A549 (cell line): ENCODE measurements around the gene PARVB. TPM values are rescaled to one million over a fixed set of nuclear protein-coding genes. Genes with fewer than 3 reads are reported as not detected.

ENCODE experiments used
- ATAC-seq, 2 experiments: fragments of 200-7000 bp in 1 of 2; fragments of >200 bp in 1 of 2; cut with Nextera tagmentation in 1 of 2; cut with Tn5 transposase in 1 of 2; 3 replicates each; pipeline versions ENCODE4 v1.8.0 to v1.9.1; 2018 to 2020; ENCODE audit warnings: mild to moderate bottlenecking in 1 of 2, moderate library complexity in 1 of 2
- CTCF ChIA-PET: fragments of 300-600 bp; sonication (Branson Sonifier 250); formaldehyde crosslinking; extraction: SDS; loops from one replicate; lab custom pipeline; 2021; ENCODE audit warnings: antibody characterized with exemption, inconsistent platforms; lab: Yijun Ruan, JAX
- POLR2A ChIA-PET: fragments of 350-600 bp; formaldehyde crosslinking; extraction: SDS; loops from one replicate; lab custom pipeline; 2021; ENCODE audit warnings: antibody characterized with exemption, inconsistent platforms; lab: Yijun Ruan, JAX
- DNase-seq, 2 experiments: peaks; one replicate each; pipeline versions ENCODE4 v3.0.0 to v3.0.0-alpha.2; 2011 to 2016; ENCODE audit warnings: low read depth in 1 of 2, low spot score in 1 of 2
- FAIRE-seq: peaks from 2 replicates; lab custom pipeline; 2011; peaks lifted over from hg19 to GRCh38; lab: Jason Lieb, UNC
- H3K27ac ChIP-seq, 2 experiments: fragments of >200 bp; sonication (Bioruptor Twin); formaldehyde crosslinking; 3 replicates each; pipeline ENCODE4 v1.5.1; 2016 to 2017
- H3K4me1 ChIP-seq: fragments of >200 bp; sonication (Bioruptor Twin); formaldehyde crosslinking; 3 replicates; pipeline ENCODE4 v1.6.1; 2016
- H3K4me2 ChIP-seq: fragments of >200 bp; sonication (Bioruptor Twin); formaldehyde crosslinking; 3 replicates; pipeline ENCODE4 v1.6.1; 2016
- H3K4me3 ChIP-seq: fragments of >200 bp; sonication (Bioruptor Twin); formaldehyde crosslinking; 3 replicates; pipeline ENCODE4 v1.5.1; 2016
- H3K9me3 ChIP-seq: fragments of >200 bp; sonication (Bioruptor Twin); formaldehyde crosslinking; 3 replicates; pipeline ENCODE4 v1.6.1; 2016
- ATOH8 ChIP-seq: fragments of 250-450 bp; sonication (Bioruptor Pico); IDR thresholded peaks from 2 replicates; pipeline ENCODE4 v1.5.0; 2020; ENCODE audit warnings: low read depth, mild to moderate bottlenecking, moderate library complexity
- CHD2 ChIP-seq: fragments of 150-350 bp; IDR thresholded peaks from 2 replicates; pipeline ENCODE4 v1.6.1; 2014; ENCODE audit warnings: low read length; ENCODE audit not compliant: partially characterized antibody
- CTCF ChIP-seq: fragments of >200 bp; sonication (Bioruptor Twin); formaldehyde crosslinking; IDR thresholded peaks from 3 replicates; pipeline ENCODE4 v1.5.1; 2016
- EP300 ChIP-seq, 2 experiments: fragments of >200 bp; sonication (Bioruptor Twin); formaldehyde crosslinking; IDR thresholded peaks; 2 replicates in 1 of 2; 3 replicates in 1 of 2; pipeline ENCODE4 v1.6.1; 2016 to 2017
- FOSL2 ChIP-seq, 2 experiments: fragments of 450-650 bp in 1 of 2; fragments of >200 bp in 1 of 2; sonication (Bioruptor Twin) in 1 of 2; formaldehyde crosslinking; IDR thresholded peaks; 2 replicates each; pipeline versions ENCODE4 v1.5.0 to v1.6.1; 2016 to 2020; ENCODE audit warnings: mild to moderate bottlenecking in 1 of 2, moderate library complexity in 1 of 2
- FOXS1 ChIP-seq: fragments of 250-450 bp; sonication (Bioruptor Pico); IDR thresholded peaks from 2 replicates; pipeline ENCODE4 v1.5.0; 2020; ENCODE audit warnings: mild to moderate bottlenecking, moderate library complexity
- HDAC2 ChIP-seq: fragments of 200-600 bp; sonication (generic); IDR thresholded peaks from 2 replicates; pipeline ENCODE4 v1.6.1; 2016
- HES2 ChIP-seq: fragments of >200 bp; sonication (Bioruptor Twin); formaldehyde crosslinking; IDR thresholded peaks from 2 replicates; pipeline ENCODE4 v1.6.1; 2016
- HMGXB4 ChIP-seq: fragments of 250-450 bp; sonication (Bioruptor Pico); IDR thresholded peaks from 2 replicates; pipeline ENCODE4 v1.5.0; 2021; ENCODE audit warnings: mild to moderate bottlenecking, moderate library complexity, borderline replicate concordance
- JUN ChIP-seq, 2 experiments: fragments of >200 bp; sonication (Bioruptor Twin); formaldehyde crosslinking; IDR thresholded peaks; 2 replicates in 1 of 2; 3 replicates in 1 of 2; pipeline ENCODE4 v1.6.1; 2016 to 2017
- KDM1A ChIP-seq: fragments of 200-600 bp; sonication (generic); IDR thresholded peaks from 2 replicates; pipeline ENCODE4 v1.6.1; 2016; ENCODE audit warnings: low read depth, mild to moderate bottlenecking
- MAFK ChIP-seq: fragments of 450-650 bp; IDR thresholded peaks from 2 replicates; pipeline ENCODE4 v1.6.1; 2014; ENCODE audit not compliant: partially characterized antibody
- NFE2L2 ChIP-seq: fragments of 150-350 bp; conservative IDR thresholded peaks from 2 replicates; pipeline ENCODE4 v1.6.1; 2014; ENCODE audit warnings: low read length
- NR3C1 ChIP-seq: fragments of >200 bp; sonication (Bioruptor Twin); formaldehyde crosslinking; IDR thresholded peaks from 3 replicates; pipeline ENCODE4 v1.6.1; 2017
- PBX3 ChIP-seq: IDR thresholded peaks from 2 replicates; pipeline ENCODE4 v1.6.1; 2012
- RAD21 ChIP-seq, 2 experiments: fragments of >200 bp in 1 of 2; sonication (Bioruptor Twin) in 1 of 2; formaldehyde crosslinking in 1 of 2; IDR thresholded peaks in 1 of 2; conservative IDR thresholded peaks in 1 of 2; 2 replicates in 1 of 2; 3 replicates in 1 of 2; pipeline ENCODE4 v1.6.1; 2012 to 2018; ENCODE audit warnings: inconsistent platforms in 1 of 2
- RARB ChIP-seq: fragments of 250-450 bp; sonication (Bioruptor Pico); IDR thresholded peaks from 2 replicates; pipeline ENCODE4 v1.8.0; 2021; ENCODE audit warnings: mild to moderate bottlenecking, moderate library complexity
- SMC3 ChIP-seq: fragments of >200 bp; sonication (Bioruptor Twin); formaldehyde crosslinking; IDR thresholded peaks from 3 replicates; pipeline ENCODE4 v1.6.1; 2018; ENCODE audit warnings: inconsistent platforms
- SREBF2 ChIP-seq: fragments of 450-650 bp; IDR thresholded peaks from 2 replicates; pipeline ENCODE4 v1.6.1; 2014; ENCODE audit warnings: mild to moderate bottlenecking, moderate library complexity
- TFCP2L1 ChIP-seq: fragments of 250-450 bp; sonication (Bioruptor Pico); IDR thresholded peaks from 2 replicates; pipeline ENCODE4 v1.5.0; 2021; ENCODE audit warnings: mild to moderate bottlenecking
- WGBS: methylation state at CpG from one replicate; pipeline ENCODE4 v1.1.6; 2017; ENCODE audit errors: missing lambda C conversion rate; 5-methylcytosine and 5-hydroxymethylcytosine counted together
- polyA plus RNA-seq, 4 experiments: library from polyadenylated mRNA; depleted of rRNA in 3 of 4; stranded (reverse); fragments of >200 nt; fragmentation: RNase III in 1 of 4; extraction: RNeasy Plus Mini Kit Qiagen cat#74134 plus additional on column Dnase treatment in 1 of 4; gene quantifications; 2 replicates in 3 of 4; 3 replicates in 1 of 4; pipeline ENCODE4 v1.2.3, GENCODE V29; 2011 to 2017

Gene PARVB
- polyA plus RNA-seq, 2 of the 4 experiments (the other 2 are of a cell fraction) = 28.3 to 33.5 TPM

GRCh38 chr22:44172370-44173108, 148.4 kb downstream of the PARVB start:
- CTCF ChIA-PET = no interaction called here
- no peak overlapping the region for H3K4me2 ChIP-seq
- no peaks in the 10 kb centered on the region for H3K9me3 ChIP-seq
- no peaks in the 10 kb centered on the region for H3K4me1 ChIP-seq
- FAIRE-seq = no peak
- WGBS = 88% methylated on average over 22 of the region's 22 CpGs
- H3K4me3 ChIP-seq = no peak overlapping the region
- no peak for ATAC-seq
- POLR2A ChIA-PET = no interaction called here
- no peak for DNase-seq
- H3K27ac ChIP-seq = no peak overlapping the region
- TF ChIP-seq ATOH8 (CRISPR knock-in tag) (no peak), HMGXB4 (CRISPR knock-in tag) (no peak), FOSL2 (IDR thresholded peaks at IDR 0.05) (no peak), FOSL2 (CRISPR knock-in tag; IDR thresholded peaks at IDR 0.05) (no peak), HDAC2 (no peak), RAD21 (conservative IDR thresholded peaks at IDR 0.05 in 1 of 2, IDR thresholded peaks at IDR 0.05 in 1 of 2) (no peak), SREBF2 (no peak), NR3C1 (no peak), MAFK (no peak)

GRCh38 chr22:44173154-44173553, 149.1 kb downstream of the PARVB start:
- no peak for DNase-seq
- POLR2A ChIA-PET = no interaction called here
- H3K27ac ChIP-seq = no peak overlapping the region
- no peak for ATAC-seq
- no peak overlapping the region for H3K4me3 ChIP-seq
- 93% methylated on average over 9 of the region's 10 CpGs for WGBS
- CTCF ChIA-PET = no interaction called here
- TF ChIP-seq TFCP2L1 (CRISPR knock-in tag) (no peak), NR3C1 (no peak), FOSL2 (IDR thresholded peaks at IDR 0.05) (no peak), FOSL2 (CRISPR knock-in tag; IDR thresholded peaks at IDR 0.05) (no peak), NFE2L2 (no peak), JUN (IDR thresholded peaks at IDR 0.05) (no peak), HES2 (no peak), PBX3 (no peak), CTCF (no peak), SMC3 (no peak), HDAC2 (no peak), CHD2 (no peak), FOXS1 (no peak), RARB (CRISPR knock-in tag) (no peak), EP300 (IDR thresholded peaks at IDR 0.05) (no peak), KDM1A (no peak)
- FAIRE-seq = no peak
- no peaks in the 10 kb centered on the region for H3K9me3 ChIP-seq
- H3K4me1 ChIP-seq = no peaks in the 10 kb centered on the region
- H3K4me2 ChIP-seq = no peak overlapping the region
